H1 (cell line): Measurements from ENCODE around the gene STIM2. TPM values are rescaled to one million over a fixed set of nuclear protein-coding genes. Genes with fewer than 3 reads are reported as not detected.

Source experiments
- CTCF ChIA-PET: fragments of 300-600 bp; sonication (Branson Sonifier 250); formaldehyde crosslinking; loops from one replicate; lab custom pipeline; 2021; ENCODE audit not compliant: partially characterized antibody; lab: Charles Lee
- POLR2A ChIA-PET: fragments of 300-600 bp; sonication (Branson Sonifier 250); formaldehyde crosslinking; loops from one replicate; lab custom pipeline; 2021; ENCODE audit warnings: inconsistent platforms; ENCODE audit not compliant: partially characterized antibody; lab: Charles Lee
- DNase-seq, 2 experiments: peaks; one replicate each; pipeline versions ENCODE4 v3.0.0 to v3.0.0-alpha.2; 2010 to 2022; ENCODE audit warnings: low spot score in 2 of 2, low read depth in 1 of 2, mixed read lengths in 1 of 2
- FAIRE-seq: peaks from 2 replicates; lab custom pipeline; 2011; peaks lifted over from hg19 to GRCh38; lab: Jason Lieb, UNC
- H2AFZ ChIP-seq: 2 replicates; pipeline ENCODE4 v1.8.1; 2012; ENCODE audit warnings: low read length, inconsistent platforms
- H2AK5ac ChIP-seq: 2 replicates; pipeline ENCODE4 v1.6.1; 2013; ENCODE audit warnings: low read depth, low read length
- H2BK120ac ChIP-seq: replicated peaks from 2 replicates; pipeline ENCODE3; 2013; ENCODE audit warnings: low read depth, low read length, inconsistent platforms
- H2BK12ac ChIP-seq: 2 replicates; pipeline ENCODE4 v1.6.1; 2013; ENCODE audit warnings: low read depth, low read length
- H2BK15ac ChIP-seq: 2 replicates; pipeline ENCODE4 v1.6.1; 2013; ENCODE audit warnings: low read length
- H2BK20ac ChIP-seq: 2 replicates; pipeline ENCODE4 v1.6.1; 2013; ENCODE audit warnings: low read length
- H2BK5ac ChIP-seq: 2 replicates; pipeline ENCODE4 v1.6.1; 2013; ENCODE audit warnings: low read depth, low read length
- H3K14ac ChIP-seq: 2 replicates; pipeline ENCODE4 v1.6.1; 2013; ENCODE audit warnings: inconsistent platforms; ENCODE audit not compliant: insufficient read length
- H3K18ac ChIP-seq: 2 replicates; pipeline ENCODE4 v1.6.1; 2013; ENCODE audit warnings: low read length; ENCODE audit errors: extremely low read depth
- H3K23ac ChIP-seq: 2 replicates; pipeline ENCODE4 v1.6.1; 2013; ENCODE audit warnings: inconsistent platforms; ENCODE audit not compliant: insufficient read length
- H3K23me2 ChIP-seq: 2 replicates; pipeline ENCODE4 v1.6.1; 2013; ENCODE audit warnings: low read depth, low read length
- H3K27ac ChIP-seq: 2 replicates; pipeline ENCODE4 v1.6.1; 2011; ENCODE audit warnings: low read depth, low read length, inconsistent platforms
- H3K27me3 ChIP-seq, 4 experiments: replicated peaks in 1 of 4; 1 replicate in 1 of 4; 2 replicates in 3 of 4; pipeline versions ENCODE4 v1.6.1 to v1.8.1; 2011 to 2013; ENCODE audit warnings: low read length in 3 of 4, mild to moderate bottlenecking in 3 of 4, inconsistent platforms in 2 of 4, mixed read lengths in 2 of 4, moderate library complexity in 1 of 4; ENCODE audit not compliant: control insufficient read depth in 3 of 4, insufficient read depth in 3 of 4; ENCODE audit errors: extremely low read depth in 1 of 4
- H3K36me3 ChIP-seq, 4 experiments: 2 replicates each; pipeline versions ENCODE4 v1.6.1 to v1.8.1; 2011 to 2013; ENCODE audit warnings: mild to moderate bottlenecking in 4 of 4, low read length in 3 of 4, moderate library complexity in 2 of 4, control low read depth in 1 of 4, inconsistent platforms in 1 of 4; ENCODE audit not compliant: insufficient read depth in 4 of 4, control insufficient read depth in 2 of 4
- H3K4ac ChIP-seq: replicated peaks from 2 replicates; pipeline ENCODE3; 2013; ENCODE audit warnings: low read length, low read depth, mixed read lengths, inconsistent platforms; ENCODE audit not compliant: insufficient read length
- H3K4me1 ChIP-seq, 4 experiments: replicated peaks in 1 of 4; 1 replicate in 1 of 4; 2 replicates in 3 of 4; pipeline versions ENCODE4 v1.6.1 to v1.8.1; 2011 to 2013; ENCODE audit warnings: low read length in 3 of 4, inconsistent platforms in 2 of 4, mixed read lengths in 1 of 4; ENCODE audit not compliant: insufficient read depth in 4 of 4, control insufficient read depth in 3 of 4
- H3K4me2 ChIP-seq, 2 experiments: 2 replicates each; pipeline versions ENCODE4 v1.6.1 to v1.8.1; 2011 to 2013; ENCODE audit warnings: low read depth in 2 of 2, low read length in 2 of 2, control low read depth in 1 of 2, inconsistent platforms in 1 of 2, mild to moderate bottlenecking in 1 of 2; ENCODE audit not compliant: insufficient read depth in 1 of 2
- H3K4me3 ChIP-seq, 4 experiments: fragments of 200-600, 300-600 bp in 1 of 4; sonication (generic), shearing (Covaris generic), sonication (Bioruptor Twin) in 1 of 4; 2 replicates each; pipeline versions ENCODE4 v1.5.1 to v1.8.1; 2011 to 2016; ENCODE audit warnings: low read length in 4 of 4, low read depth in 3 of 4, control low read depth in 2 of 4, inconsistent platforms in 2 of 4, mild to moderate bottlenecking in 2 of 4, mixed read lengths in 1 of 4, moderate library complexity in 1 of 4; ENCODE audit not compliant: insufficient read depth in 2 of 4; ENCODE audit errors: extremely low read depth in 1 of 4
- H3K56ac ChIP-seq: replicated peaks from 2 replicates; pipeline ENCODE3; 2013; ENCODE audit warnings: low read depth, mild to moderate bottlenecking, mixed read lengths, low read length, inconsistent platforms; ENCODE audit not compliant: insufficient read length
- H3K79me1 ChIP-seq: 2 replicates; pipeline ENCODE4 v1.6.1; 2013; ENCODE audit warnings: low read depth, low read length, control low read depth
- H3K79me2 ChIP-seq, 2 experiments: 2 replicates each; pipeline versions ENCODE4 v1.6.1 to v1.8.1; 2012 to 2013; ENCODE audit warnings: low read length in 2 of 2, mild to moderate bottlenecking in 2 of 2, inconsistent platforms in 1 of 2; ENCODE audit not compliant: insufficient read depth in 2 of 2, control insufficient read depth in 1 of 2
- H3K9ac ChIP-seq, 4 experiments: replicated peaks in 1 of 4; 1 replicate in 1 of 4; 2 replicates in 3 of 4; pipeline versions ENCODE4 v1.6.1 to v1.8.1; 2011 to 2013; ENCODE audit warnings: low read depth in 3 of 4, low read length in 3 of 4, control low read depth in 2 of 4, mild to moderate bottlenecking in 2 of 4, moderate library complexity in 2 of 4, inconsistent platforms in 1 of 4; ENCODE audit errors: extremely low read depth in 1 of 4
- H3K9me3 ChIP-seq, 2 experiments: 2 replicates each; pipeline versions ENCODE4 v1.6.1 to v1.8.1; 2012 to 2013; ENCODE audit warnings: mild to moderate bottlenecking in 2 of 2, moderate library complexity in 2 of 2, control low read depth in 1 of 2, inconsistent platforms in 1 of 2, low read depth in 1 of 2, low read length in 1 of 2, mixed read lengths in 1 of 2; ENCODE audit not compliant: insufficient read depth in 2 of 2
- H4K20me1 ChIP-seq, 2 experiments: replicated peaks in 1 of 2; 2 replicates each; pipeline versions ENCODE3 to v1.8.1; 2011 to 2013; ENCODE audit warnings: inconsistent platforms in 2 of 2, low read length in 2 of 2, mild to moderate bottlenecking in 1 of 2; ENCODE audit not compliant: insufficient read depth in 2 of 2, control insufficient read depth in 1 of 2
- H4K5ac ChIP-seq: 2 replicates; pipeline ENCODE4 v1.6.1; 2013; ENCODE audit warnings: low read length, low read depth, mixed read lengths, inconsistent platforms; ENCODE audit not compliant: insufficient read length
- H4K8ac ChIP-seq: 2 replicates; pipeline ENCODE4 v1.8.0; 2013; ENCODE audit warnings: mild to moderate bottlenecking, moderate library complexity, low read length, inconsistent platforms; ENCODE audit not compliant: insufficient read depth; ENCODE audit errors: extremely low read depth
- H4K91ac ChIP-seq: replicated peaks from 2 replicates; pipeline ENCODE3; 2013; ENCODE audit warnings: low read length, mixed read lengths, inconsistent platforms; ENCODE audit not compliant: insufficient read length
- CTBP2 ChIP-seq: IDR thresholded peaks from 2 replicates; pipeline ENCODE4 v1.7.0; 2011; ENCODE audit warnings: borderline replicate concordance, mild to moderate bottlenecking, moderate library complexity, mixed read lengths, low read length; ENCODE audit not compliant: insufficient read depth, insufficient read length
- GTF2F1 ChIP-seq: IDR thresholded peaks from 2 replicates; pipeline ENCODE4 v1.6.1; 2012; ENCODE audit warnings: low read depth, low read length, improper control_type of control experiment, borderline replicate concordance
- POU5F1 ChIP-seq: IDR thresholded peaks from 2 replicates; pipeline ENCODE4 v1.6.1; 2011; ENCODE audit warnings: low read depth, mild to moderate bottlenecking, low read length, moderate library complexity
- WGBS, 2 experiments: shearing (Covaris generic) in 1 of 2; methylation state at CpG; one replicate each; pipeline versions ENCODE4 v1.1.6 to v1.1.7; 2013 to 2015; ENCODE audit warnings: low lambda C conversion rate in 2 of 2, mixed read lengths in 2 of 2, inconsistent platforms in 1 of 2, low coverage in 1 of 2, missing lambda C conversion rate in 1 of 2; ENCODE audit not compliant: insufficient replicate concordance in 2 of 2, insufficient coverage in 1 of 2, insufficient read length in 1 of 2; ENCODE audit errors: extremely low coverage in 1 of 2, missing lambda C conversion rate in 1 of 2; 5-methylcytosine and 5-hydroxymethylcytosine counted together
- polyA plus RNA-seq, 7 experiments: library from polyadenylated mRNA; depleted of rRNA in 3 of 7; stranded (reverse) in 5 of 7; unstranded in 2 of 7; fragments of >200 nt in 5 of 7; fragments of 200-250 nt in 2 of 7; gene quantifications; 1 replicate in 5 of 7; 2 replicates in 1 of 7; 4 replicates in 1 of 7; pipeline versions ENCODE4 v1.2.1 to v1.2.3, GENCODE V29; 2011 to 2013; ENCODE audit warnings: missing spikeins in 2 of 7, mixed read lengths in 2 of 7
- total RNA-seq: library from RNA; stranded (reverse); fragmentation: NEBNext Ultra II Directional; extraction: Animal tissue kit (Norgen Biotek cat#: 25700); gene quantifications from 2 replicates; pipeline ENCODE4 v1.2.1, GENCODE V29; 2021
- TF ChIP-seq, protein P1 (sequence below): IDR thresholded peaks from 2 replicates; pipeline ENCODE4 v1.6.1; 2012; ENCODE audit warnings: low read length, inconsistent platforms
- TF ChIP-seq, protein P2 (sequence below), 3 experiments: IDR thresholded peaks; 1 replicate in 2 of 3; 2 replicates in 1 of 3; pipeline versions ENCODE4 v1.5.1 to v1.6.1; 2011; ENCODE audit warnings: low read length in 3 of 3, mild to moderate bottlenecking in 3 of 3, inconsistent platforms in 2 of 3, low read depth in 1 of 3, moderate library complexity in 1 of 3; ENCODE audit not compliant: insufficient read depth in 1 of 3; ENCODE audit errors: control extremely low read depth in 1 of 3

The STIM2 gene
- total and polyA plus RNA-seq, 2 of the 8 experiments (the other 6 are each of a cell fraction or from before 2014, with no cell fraction given), result 22.9 to 23.0 TPM

- H4K20me1 ChIP-seq, result no peaks in the 10 kb centered on the region
- no peak overlapping the region for H3K23ac ChIP-seq
- H3K9me3 ChIP-seq, result no peaks in the 10 kb centered on the region
- no peaks in the 10 kb centered on the region for H3K79me1 ChIP-seq
- no peak overlapping the region for H3K9ac ChIP-seq
- FAIRE-seq (no peak), DNase-seq (no peak)
- 78% methylated on average over 4 of the region's 4 CpGs; no CpG with 5 or more reads in 1 of the 2 experiments for WGBS, 2 experiments
- H3K27me3 ChIP-seq, result no peaks in the 10 kb centered on the region
- H3K4me2 ChIP-seq, result no peak overlapping the region
- no peak overlapping the region for H3K56ac ChIP-seq
- no peak overlapping the region for H4K91ac ChIP-seq
- no peak overlapping the region for H2BK5ac ChIP-seq
- no peak overlapping the region for H3K14ac ChIP-seq
- no peak overlapping the region for H2BK20ac ChIP-seq
- ChIA-PET POLR2A (interaction anchor here (1.0 kb wide), 1 partner anchor 31 kb away, joined by 3 read pairs; no protein-coding TSS in a partner anchor), CTCF (no interaction called here)
- no peak overlapping the region for H2BK12ac ChIP-seq
- no peak overlapping the region for H3K18ac ChIP-seq
- H3K4me1 ChIP-seq, result peaks cover 0 to 5% (median 0%) of the 10 kb centered on the region in 4 experiments; a peak in 1 of 7 replicates
- H3K4ac ChIP-seq, result no peak overlapping the region
- H4K8ac ChIP-seq, result no peak overlapping the region
- TF ChIP-seq POU5F1, result no peak
- no peak for TF ChIP-seq GTF2F1
- TF ChIP-seq, protein P1, sequence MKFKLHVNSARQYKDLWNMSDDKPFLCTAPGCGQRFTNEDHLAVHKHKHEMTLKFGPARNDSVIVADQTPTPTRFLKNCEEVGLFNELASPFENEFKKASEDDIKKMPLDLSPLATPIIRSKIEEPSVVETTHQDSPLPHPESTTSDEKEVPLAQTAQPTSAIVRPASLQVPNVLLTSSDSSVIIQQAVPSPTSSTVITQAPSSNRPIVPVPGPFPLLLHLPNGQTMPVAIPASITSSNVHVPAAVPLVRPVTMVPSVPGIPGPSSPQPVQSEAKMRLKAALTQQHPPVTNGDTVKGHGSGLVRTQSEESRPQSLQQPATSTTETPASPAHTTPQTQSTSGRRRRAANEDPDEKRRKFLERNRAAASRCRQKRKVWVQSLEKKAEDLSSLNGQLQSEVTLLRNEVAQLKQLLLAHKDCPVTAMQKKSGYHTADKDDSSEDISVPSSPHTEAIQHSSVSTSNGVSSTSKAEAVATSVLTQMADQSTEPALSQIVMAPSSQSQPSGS, result no peak
- TF ChIP-seq CTBP2, result no peak
- TF ChIP-seq, protein P2, sequence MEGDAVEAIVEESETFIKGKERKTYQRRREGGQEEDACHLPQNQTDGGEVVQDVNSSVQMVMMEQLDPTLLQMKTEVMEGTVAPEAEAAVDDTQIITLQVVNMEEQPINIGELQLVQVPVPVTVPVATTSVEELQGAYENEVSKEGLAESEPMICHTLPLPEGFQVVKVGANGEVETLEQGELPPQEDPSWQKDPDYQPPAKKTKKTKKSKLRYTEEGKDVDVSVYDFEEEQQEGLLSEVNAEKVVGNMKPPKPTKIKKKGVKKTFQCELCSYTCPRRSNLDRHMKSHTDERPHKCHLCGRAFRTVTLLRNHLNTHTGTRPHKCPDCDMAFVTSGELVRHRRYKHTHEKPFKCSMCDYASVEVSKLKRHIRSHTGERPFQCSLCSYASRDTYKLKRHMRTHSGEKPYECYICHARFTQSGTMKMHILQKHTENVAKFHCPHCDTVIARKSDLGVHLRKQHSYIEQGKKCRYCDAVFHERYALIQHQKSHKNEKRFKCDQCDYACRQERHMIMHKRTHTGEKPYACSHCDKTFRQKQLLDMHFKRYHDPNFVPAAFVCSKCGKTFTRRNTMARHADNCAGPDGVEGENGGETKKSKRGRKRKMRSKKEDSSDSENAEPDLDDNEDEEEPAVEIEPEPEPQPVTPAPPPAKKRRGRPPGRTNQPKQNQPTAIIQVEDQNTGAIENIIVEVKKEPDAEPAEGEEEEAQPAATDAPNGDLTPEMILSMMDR (IDR thresholded peaks at IDR 0.05; ENCODE audit: control extremely low read depth in 1 of 3, insufficient read depth in 1 of 3, low read depth in 1 of 3, low read length in 3 of 3), result no peak
- no peak overlapping the region for H3K27ac ChIP-seq
- H4K5ac ChIP-seq, result no peak overlapping the region
- H2AFZ ChIP-seq, result no peak overlapping the region
- H2AK5ac ChIP-seq, result no peak overlapping the region
- H3K4me3 ChIP-seq, result no peak overlapping the region
- no peaks in the 10 kb centered on the region for H3K23me2 ChIP-seq
- no peak overlapping the region for H2BK120ac ChIP-seq
- no peaks in the 10 kb centered on the region for H3K79me2 ChIP-seq
- H2BK15ac ChIP-seq, result no peak overlapping the region
- H3K36me3 ChIP-seq, result no peaks in the 10 kb centered on the region
Observed at GRCh38 chr4:26930964-26931363, 70.3 kb downstream of the STIM2 start.
